HG02938 (cell line): ENCODE data around the gene CPT2.

ENCODE experiments used
- ATAC-seq: cut with Tn5 transposase; IDR thresholded peaks from one replicate; pipeline ENCODE4 v1.9.1; 2021; ENCODE audit warnings: mild to moderate bottlenecking, moderate library complexity; ENCODE audit not compliant: unreplicated experiment

CPT2 gene

GRCh38 chr1:53214376-53214940, 17.8 kb downstream of the CPT2 start:
- no peak for ATAC-seq

DNA sequence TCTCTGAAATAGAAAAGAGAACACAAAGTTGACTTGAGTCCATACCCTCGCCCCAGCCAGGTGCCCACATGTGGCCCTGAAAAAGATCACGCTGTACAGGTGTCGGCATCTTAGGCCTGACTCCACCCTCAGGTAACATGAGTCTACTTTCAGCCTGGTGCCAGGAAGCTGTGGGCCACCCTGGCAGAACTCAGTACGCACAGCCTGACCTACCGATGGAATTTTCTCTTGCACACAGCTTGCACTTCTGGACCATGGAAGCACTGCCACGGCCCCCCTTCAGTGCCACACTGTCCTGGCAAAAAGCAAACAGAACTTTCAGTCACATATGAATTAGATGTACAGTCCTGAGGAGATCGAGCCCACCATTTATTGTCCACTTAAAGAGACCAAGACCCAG, 21.6 kb downstream of the CPT2 start:
- ATAC-seq: no peak

DNA sequence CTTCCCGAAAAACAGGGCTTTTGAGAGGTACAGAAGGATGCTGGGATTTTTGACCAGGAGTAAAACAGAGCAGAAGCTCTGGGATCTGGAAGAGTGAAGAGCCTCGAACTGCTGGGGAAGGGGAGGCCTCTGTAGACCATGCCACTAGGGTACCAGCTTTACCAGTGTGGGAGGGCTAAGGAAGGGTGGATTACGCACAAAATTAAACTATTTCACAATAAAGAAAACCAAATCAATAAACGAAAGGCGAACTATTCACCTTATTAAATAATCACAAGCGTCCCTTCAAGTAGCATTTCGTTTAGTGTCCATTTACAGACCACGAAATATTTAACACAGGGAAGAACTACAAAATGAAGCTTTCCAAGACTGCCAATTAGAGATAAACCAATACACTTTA, 23.1 kb downstream of the CPT2 start:
- ATAC-seq: no peak

- ATAC-seq: peak; percentile 97
Measured at GRCh38 chr1:53220171-53220961, 23.7 kb downstream of the CPT2 start, which contains the start of gene CZIB. Gene CZIB, minus strand, starts transcription at chr1:53220634. Its CDS starts 59 bp downstream, at chr1:53220575.

DNA sequence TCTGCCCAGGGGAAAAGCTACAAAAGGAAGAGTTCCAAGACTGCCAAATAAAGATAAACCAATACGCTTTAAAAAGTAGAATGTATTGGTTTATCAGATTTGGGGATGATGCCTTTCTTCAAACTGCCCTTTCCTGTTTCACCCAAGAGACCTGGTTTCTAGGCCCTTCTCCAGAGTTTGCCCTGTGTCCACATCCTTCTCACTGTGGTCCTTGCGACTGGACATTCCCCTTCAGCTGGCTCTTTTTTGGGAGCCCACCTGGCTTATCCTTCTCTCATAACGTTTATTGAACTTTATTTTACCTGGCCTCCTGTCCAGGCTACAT, 24.3 kb downstream of the CPT2 start:
- no peak for ATAC-seq

DNA sequence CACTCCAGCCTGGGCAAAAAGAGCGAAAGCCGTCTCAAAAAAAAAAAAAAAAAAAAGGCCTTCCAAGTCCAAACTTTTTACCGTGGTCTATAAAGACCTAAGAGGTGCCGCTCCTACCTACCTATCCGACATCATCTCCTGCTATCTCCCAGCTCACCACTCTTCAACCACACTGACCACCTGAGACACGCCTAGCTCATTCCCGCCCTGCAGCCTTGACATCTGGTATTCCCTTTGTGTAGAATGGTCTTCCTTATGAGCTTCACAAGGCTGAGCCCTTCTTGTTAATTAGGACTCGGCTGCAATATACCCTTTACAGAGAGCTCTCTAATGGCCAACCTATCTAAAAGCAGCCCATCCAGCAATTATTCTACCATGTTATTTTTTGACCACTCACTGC, 41.0 kb downstream of the CPT2 start:
- ATAC-seq: no peak

GRCh38 chr1:53238197-53239155, 41.9 kb downstream of the CPT2 start, which contains the start of gene MAGOH:
Gene MAGOH, minus strand, starts transcription at chr1:53238518. Its CDS starts 70 bp downstream, at chr1:53238448.
- ATAC-seq: peak; percentile 97

DNA sequence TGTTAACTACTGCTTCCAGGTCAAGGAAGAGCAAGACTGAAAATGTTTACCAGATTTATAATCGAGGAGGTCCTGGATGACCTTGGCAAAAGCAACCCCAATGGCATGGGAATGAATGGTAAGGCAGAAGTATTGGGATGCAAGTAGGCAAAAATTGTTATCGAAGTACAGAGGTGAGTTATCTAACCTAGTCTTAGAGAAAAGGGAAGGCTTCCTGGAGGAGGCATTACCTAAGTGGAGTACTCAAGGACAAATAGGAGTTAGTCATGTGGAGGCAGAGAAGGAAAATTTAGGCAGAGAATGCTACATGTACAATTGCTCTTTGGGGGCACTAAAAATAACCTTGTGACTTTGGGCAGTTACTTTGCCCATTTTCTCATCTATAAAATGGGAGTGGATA, 45.2 kb downstream of the CPT2 start:
- no peak for ATAC-seq

DNA sequence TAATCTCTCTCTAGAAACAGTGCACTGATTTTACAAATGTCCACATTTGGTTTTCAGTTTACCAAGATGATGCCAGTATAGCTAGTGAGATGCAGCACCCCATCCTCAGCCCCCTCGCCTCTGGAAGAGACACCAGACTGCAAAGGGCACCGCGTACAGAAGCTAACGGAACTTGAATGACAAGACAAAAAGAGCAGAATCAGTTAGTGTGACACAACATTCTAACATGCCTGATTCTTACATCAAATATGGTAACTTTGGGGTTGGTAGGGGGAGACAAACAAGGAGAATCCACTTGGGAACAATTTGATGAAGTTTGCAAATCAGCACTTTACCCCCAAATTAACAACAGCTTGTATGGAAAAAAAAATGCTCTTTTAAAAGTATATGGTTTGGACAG, 45.8 kb downstream of the CPT2 start:
- ATAC-seq: no peak

DNA sequence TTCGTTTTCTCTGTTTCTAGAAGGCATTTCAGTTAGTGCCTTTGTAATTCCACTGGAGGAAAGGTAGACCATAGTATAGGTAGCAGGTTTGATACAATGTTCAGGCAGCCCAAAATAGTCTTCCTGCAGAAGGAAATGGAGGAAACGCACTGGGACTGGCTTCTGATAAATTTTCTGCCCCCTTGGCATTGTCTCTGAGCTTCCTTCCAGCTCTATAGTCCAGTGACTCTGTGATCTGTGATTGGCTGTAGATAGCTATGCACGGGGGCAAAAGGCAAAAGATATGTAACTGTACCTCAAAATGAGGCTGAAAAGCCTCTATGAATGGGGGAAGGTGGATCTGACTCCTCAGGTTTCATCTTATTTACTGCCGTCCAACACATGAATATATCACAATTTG, 47.5 kb downstream of the CPT2 start:
- ATAC-seq: no peak

DNA sequence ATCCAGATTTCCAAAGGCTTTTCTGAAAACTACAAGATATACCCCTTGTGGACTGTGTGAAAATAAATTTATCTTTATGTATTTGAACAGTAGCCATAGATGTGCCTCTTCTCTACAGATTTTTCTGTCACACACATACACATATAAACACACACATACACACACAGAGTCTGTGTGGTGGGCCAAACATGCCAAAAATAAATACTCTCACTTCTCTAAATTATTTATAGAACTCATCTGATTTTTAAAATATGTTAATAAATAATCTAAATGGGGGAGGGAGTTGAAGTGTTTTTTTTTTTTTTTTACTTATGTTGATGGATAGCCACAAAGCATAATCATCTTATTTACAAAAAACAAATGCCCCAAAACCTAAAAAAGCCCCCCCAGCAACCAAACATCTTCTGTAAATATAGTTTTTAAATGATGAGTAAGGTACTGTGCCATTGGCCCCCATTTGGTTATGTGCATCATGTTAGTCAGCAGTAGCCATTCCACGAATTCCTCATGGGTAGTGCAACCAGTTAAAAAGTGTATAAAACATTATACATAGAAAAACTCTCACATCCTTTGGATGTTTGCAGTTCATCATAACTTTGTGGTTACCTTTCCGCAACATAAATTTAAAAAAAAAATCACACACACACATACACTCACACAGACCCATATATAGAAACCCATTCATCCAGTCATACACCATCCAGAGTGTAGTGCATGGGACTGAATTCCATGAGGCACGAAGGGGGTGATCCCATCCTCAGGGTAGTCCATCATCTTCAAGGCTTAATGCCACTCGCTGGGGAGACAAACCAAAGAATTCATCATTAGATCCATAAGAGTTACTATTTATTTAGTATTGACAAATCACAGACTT, 49.9 kb downstream of the CPT2 start:
- ATAC-seq: no peak

DNA sequence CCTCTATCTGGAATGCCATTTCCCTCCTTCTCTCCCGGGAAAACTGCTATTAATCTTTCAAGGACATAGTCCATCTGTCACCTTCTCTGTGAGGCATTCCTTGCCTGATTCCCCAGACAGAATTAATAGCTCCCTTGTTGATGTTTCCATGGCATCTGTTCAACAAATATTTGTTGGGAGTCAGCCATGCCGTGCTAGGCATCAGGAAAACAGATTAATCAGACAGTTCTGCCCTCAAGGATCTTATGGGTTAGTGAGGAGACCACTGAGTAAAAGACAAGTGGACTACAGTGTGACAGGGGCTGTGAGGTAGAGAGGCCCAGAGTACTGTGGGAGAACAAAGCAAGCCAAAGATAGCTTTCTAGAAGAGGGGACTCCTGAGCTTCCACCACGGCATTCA, 53.1 kb downstream of the CPT2 start:
- ATAC-seq: no peak

GRCh38 chr1:53250325-53250724, 53.7 kb downstream of the CPT2 start:
- no peak for ATAC-seq

GRCh38 chr1:53254011-53254640, 57.5 kb downstream of the CPT2 start:
- no peak for ATAC-seq

DNA sequence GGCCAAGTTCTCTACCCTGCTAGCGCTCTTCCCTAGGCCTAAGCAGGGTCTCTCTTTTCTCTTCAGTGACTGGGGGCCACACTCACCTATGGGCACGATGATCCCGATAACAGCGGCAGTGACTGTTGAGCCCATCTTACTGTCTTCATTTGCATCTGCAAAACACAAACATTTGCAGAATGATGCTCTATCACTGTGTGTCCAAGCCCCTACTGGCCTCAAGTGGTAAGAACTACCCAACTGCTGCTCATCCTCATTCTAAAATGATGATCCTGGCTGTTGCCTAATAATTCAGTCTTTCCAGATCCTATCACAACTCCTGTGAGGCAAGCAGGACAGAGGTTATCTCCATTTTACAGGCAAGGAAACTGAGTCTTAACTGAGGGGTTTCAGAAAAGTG, 58.4 kb downstream of the CPT2 start:
- ATAC-seq: no peak

DNA sequence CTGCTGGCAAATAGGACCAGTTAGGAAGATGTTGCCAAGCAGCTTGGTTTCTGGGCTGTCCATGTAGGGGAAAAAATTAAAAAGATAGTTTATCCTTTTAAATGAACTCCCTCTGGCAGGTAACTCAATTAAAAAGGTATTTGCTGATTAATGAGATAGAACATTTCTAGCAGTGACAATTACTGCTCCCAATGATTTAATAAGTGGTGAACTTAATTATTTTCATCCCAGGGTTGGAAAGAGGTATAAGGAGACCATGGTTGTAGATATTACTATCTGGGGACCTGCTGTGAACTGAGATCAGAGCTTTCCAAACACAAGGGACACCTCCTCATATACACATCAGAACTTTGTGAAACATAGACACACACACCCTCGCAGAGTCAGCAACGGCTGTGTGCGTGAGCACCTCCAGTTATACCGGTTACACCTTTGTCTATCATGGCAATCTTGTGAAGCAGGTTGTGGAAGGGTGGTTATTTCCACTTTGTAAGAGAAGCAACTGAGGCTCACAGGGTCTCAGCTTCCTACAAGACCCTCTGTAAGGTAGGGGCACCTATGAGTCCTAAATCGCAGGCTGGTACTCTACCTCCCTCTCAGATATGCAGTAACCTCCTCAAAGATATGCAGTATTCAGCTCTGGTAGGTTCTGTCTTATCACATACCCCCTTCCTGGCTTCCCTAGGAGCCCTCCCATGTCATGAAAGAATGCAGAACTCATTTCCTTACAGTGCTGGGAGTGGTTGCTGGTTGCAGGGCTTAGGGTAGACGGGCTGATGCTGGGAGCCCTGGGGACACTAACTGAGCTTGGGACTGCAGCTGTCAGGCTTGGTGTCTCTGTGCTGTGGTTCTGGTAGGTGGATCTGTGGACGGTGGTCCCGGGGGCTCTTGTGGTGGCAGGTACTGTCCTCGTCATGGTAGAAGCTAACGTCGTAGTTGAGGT, 60.2 kb downstream of the CPT2 start:
- ATAC-seq: no peak

- no peak for ATAC-seq
Measured at GRCh38 chr1:53257454-53258081, 60.9 kb downstream of the CPT2 start.

- no peak for ATAC-seq
Measured at GRCh38 chr1:53258216-53258615, 61.6 kb downstream of the CPT2 start.

DNA sequence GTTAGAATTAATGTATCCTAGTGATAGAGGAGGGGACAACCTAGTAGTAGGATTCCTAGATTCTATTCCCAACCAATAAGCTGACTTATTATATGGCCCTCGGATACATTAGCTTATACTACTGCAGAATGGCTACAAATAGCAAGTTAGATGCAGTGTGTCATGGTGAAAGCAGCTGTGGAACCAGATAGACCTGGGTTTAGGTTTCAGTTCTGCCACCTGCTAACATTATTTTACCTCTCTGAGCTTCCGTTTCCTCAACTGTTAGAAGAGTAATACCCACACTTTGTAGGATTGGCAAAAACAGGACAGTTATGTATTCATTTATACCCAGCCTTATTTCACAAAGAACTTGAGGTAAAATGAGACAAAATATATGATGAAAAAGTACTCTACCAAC, 63.3 kb downstream of the CPT2 start:
- no peak for ATAC-seq
